Measurements from ENCODE around the gene MED15.

DNA sequence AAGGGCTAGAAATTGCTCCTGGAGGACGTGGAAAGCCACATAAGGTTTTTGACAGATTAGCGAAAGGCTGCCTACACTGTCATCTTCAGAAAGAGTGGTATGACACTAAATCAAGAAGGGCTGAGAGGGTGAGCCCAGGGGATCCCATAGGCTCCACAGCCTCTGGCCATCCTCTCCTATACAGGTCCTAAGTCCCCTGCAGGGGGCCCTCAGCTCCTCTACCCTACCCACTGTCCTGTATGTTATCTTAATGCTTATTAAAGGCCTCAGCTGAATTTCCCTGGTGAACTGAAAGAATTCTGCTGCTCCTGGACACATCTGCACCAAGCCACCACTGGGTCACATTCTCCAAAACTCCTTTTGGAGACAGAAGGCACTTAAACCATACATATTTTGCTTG is 19.7 kb upstream of the MED15 start:
- TF ChIP-seq, protein P1, sequence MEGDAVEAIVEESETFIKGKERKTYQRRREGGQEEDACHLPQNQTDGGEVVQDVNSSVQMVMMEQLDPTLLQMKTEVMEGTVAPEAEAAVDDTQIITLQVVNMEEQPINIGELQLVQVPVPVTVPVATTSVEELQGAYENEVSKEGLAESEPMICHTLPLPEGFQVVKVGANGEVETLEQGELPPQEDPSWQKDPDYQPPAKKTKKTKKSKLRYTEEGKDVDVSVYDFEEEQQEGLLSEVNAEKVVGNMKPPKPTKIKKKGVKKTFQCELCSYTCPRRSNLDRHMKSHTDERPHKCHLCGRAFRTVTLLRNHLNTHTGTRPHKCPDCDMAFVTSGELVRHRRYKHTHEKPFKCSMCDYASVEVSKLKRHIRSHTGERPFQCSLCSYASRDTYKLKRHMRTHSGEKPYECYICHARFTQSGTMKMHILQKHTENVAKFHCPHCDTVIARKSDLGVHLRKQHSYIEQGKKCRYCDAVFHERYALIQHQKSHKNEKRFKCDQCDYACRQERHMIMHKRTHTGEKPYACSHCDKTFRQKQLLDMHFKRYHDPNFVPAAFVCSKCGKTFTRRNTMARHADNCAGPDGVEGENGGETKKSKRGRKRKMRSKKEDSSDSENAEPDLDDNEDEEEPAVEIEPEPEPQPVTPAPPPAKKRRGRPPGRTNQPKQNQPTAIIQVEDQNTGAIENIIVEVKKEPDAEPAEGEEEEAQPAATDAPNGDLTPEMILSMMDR (IDR thresholded peaks at IDR 0.05): no peak
- TF ChIP-seq EZH2 (IDR thresholded peaks at IDR 0.05): no peak

All from neural progenitor cell (in vitro differentiated cells).